K562 (cell line): ENCODE results near the gene PSMD2.

Source experiments
- ATF1 ChIP-seq, 2 experiments: fragments of 450-650 bp in 1 of 2; IDR thresholded peaks; 2 replicates each; pipeline ENCODE4 v1.6.1; 2016; ENCODE audit warnings: missing compliant biosample characterization in 1 of 2, missing genetic modification characterization in 1 of 2
- CBX5 ChIP-seq: IDR thresholded peaks from 2 replicates; pipeline ENCODE4 v1.6.1; 2014; ENCODE audit warnings: low read depth, borderline replicate concordance
- EP300 ChIP-seq: IDR thresholded peaks from 2 replicates; pipeline ENCODE4 v1.6.1; 2012; ENCODE audit warnings: low read length, improper control_type of control experiment
- KDM1A ChIP-seq, 2 experiments: fragments of 450-650 bp; IDR thresholded peaks; 2 replicates each; pipeline ENCODE4 v1.6.1; 2016; ENCODE audit warnings: mild to moderate bottlenecking in 2 of 2
- MTA2 ChIP-seq: fragments of 450-650 bp; IDR thresholded peaks from 2 replicates; pipeline ENCODE4 v1.6.1; 2016; ENCODE audit warnings: low read depth
- POLR2A ChIP-seq: fragments of 450-650 bp; conservative IDR thresholded peaks from 2 replicates; pipeline ENCODE4 v1.6.1; 2016
- POLR2B ChIP-seq: fragments of 450-650 bp; IDR thresholded peaks from 2 replicates; pipeline ENCODE4 v1.6.1; 2018; ENCODE audit warnings: low read depth; ENCODE audit not compliant: partially characterized antibody
- TCF7L2 ChIP-seq: fragments of 150-350 bp; IDR thresholded peaks from 2 replicates; pipeline ENCODE4 v1.6.1; 2016; ENCODE audit warnings: low read depth, mild to moderate bottlenecking, low read length, moderate library complexity
- YY1 ChIP-seq, 3 experiments: IDR thresholded peaks; 2 replicates each; pipeline ENCODE4 v1.6.1; 2011; ENCODE audit warnings: low read length in 2 of 3, mild to moderate bottlenecking in 2 of 3, moderate library complexity in 2 of 3, borderline replicate concordance in 1 of 3, control low read depth in 1 of 3, low read depth in 1 of 3; ENCODE audit not compliant: insufficient read depth in 3 of 3, insufficient replicate concordance in 2 of 3, control insufficient read depth in 1 of 3, insufficient read length in 1 of 3; ENCODE audit errors: extremely low read depth in 1 of 3
- ZNF133 ChIP-seq: fragments of 250-450 bp; sonication (Bioruptor Pico); IDR thresholded peaks from 2 replicates; pipeline ENCODE4 v1.4.0; 2020; ENCODE audit warnings: mild to moderate bottlenecking
- ZNF318 ChIP-seq, 2 experiments: fragments of 450-650 bp; IDR thresholded peaks; 2 replicates each; pipeline ENCODE4 v1.6.1; 2016; ENCODE audit warnings: mild to moderate bottlenecking in 2 of 2, borderline replicate concordance in 1 of 2, low read depth in 1 of 2, moderate library complexity in 1 of 2

GRCh38 chr3:184354121-184354728 lies 55.2 kb downstream of the PSMD2 start:
- TF ChIP-seq ZNF133 (CRISPR knock-in tag) (no peak), KDM1A (IDR thresholded peaks at IDR 0.05) (no peak), YY1 (IDR thresholded peaks at IDR 0.05; ENCODE audit: borderline replicate concordance in 1 of 3, control insufficient read depth in 1 of 3, extremely low read depth in 1 of 3, insufficient read depth in 3 of 3, insufficient read length in 1 of 3, insufficient replicate concordance in 2 of 3, low read depth in 1 of 3, low read length in 2 of 3) (no peak), ZNF318 (IDR thresholded peaks at IDR 0.05; ENCODE audit: borderline replicate concordance in 1 of 2, low read depth in 1 of 2) (no peak), MTA2 (no peak), ATF1 (CRISPR knock-in tag; IDR thresholded peaks at IDR 0.05) (no peak), ATF1 (tag; IDR thresholded peaks at IDR 0.05) (no peak), TCF7L2 (no peak), POLR2A (no peak), EP300 (no peak), POLR2B (no peak), CBX5 (no peak)
